ENCODE measurements around the gene HEYL. TPM values are rescaled to one million over a fixed set of nuclear protein-coding genes. Genes with fewer than 3 reads are reported as not detected.

Gene HEYL
- total RNA-seq, 1 experiment from 2014 or later = 0.17 TPM

DNA sequence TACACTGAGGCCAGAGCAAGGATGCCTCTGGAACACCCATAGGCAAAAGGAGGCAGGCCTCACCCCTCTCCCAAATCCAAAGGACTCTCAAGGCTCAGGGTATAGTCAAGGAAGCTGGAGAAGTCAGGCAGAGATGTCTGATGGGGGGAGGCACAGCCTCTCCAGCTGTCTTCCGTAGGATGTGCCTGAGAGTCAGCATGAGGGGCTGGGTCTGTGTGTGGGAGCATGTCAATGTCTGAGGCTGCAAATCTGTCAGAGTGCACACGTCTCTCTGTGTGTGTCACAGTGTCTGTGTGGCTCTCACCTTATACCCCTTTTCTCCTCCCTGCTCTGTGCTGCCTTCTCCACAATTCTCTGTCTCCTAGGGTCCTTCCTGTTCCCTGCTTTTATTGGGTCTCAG lies 47.8 kb upstream of the HEYL start:
- H3K27me3 ChIP-seq (ENCODE audit: insufficient read depth, low read depth) = peaks cover 3% of the 10 kb centered on the region; the same call in 1 of the 2 replicates
- no peak overlapping the region for H3K4me2 ChIP-seq
- no peak overlapping the region for H2AFZ ChIP-seq
- H4K20me1 ChIP-seq (ENCODE audit: insufficient read depth) = no peaks in the 10 kb centered on the region
- DNase-seq = no peak
- no peak for TF ChIP-seq CTCF (conservative IDR thresholded peaks at IDR 0.05)
- TF ChIP-seq EZH2 (IDR thresholded peaks at IDR 0.05; ENCODE audit: low read depth) = no peak
- BruUV-seq (replicated peaks) = no TSS peak
- peaks cover 8% of the 10 kb centered on the region; the same call in 1 of the 2 replicates for H3F3A ChIP-seq (ENCODE audit: insufficient read depth, low read depth)
- intact Hi-C loops (cut with micrococcal nuclease; ENCODE audit: unreplicated experiment) = no loop called here
- H3K36me3 ChIP-seq (ENCODE audit: low read depth) = no peaks in the 10 kb centered on the region
- no peak overlapping the region for H3K4me3 ChIP-seq
- ChIA-PET CTCF (no interaction called here), POLR2A (ENCODE audit: unreplicated experiment) (no interaction called here)
- no peaks in the 10 kb centered on the region for H3K9me3 ChIP-seq (ENCODE audit: insufficient read depth, low read depth)
- no peaks in the 10 kb centered on the region for H3K79me2 ChIP-seq (ENCODE audit: low read depth)
- H3K9me2 ChIP-seq (ENCODE audit: insufficient read depth) = no peaks in the 10 kb centered on the region
- H3K4me1 ChIP-seq (replicated peaks; ENCODE audit: insufficient read depth) = peaks cover 15% of the 10 kb centered on the region
- no peak overlapping the region for H3K27ac ChIP-seq

DNA sequence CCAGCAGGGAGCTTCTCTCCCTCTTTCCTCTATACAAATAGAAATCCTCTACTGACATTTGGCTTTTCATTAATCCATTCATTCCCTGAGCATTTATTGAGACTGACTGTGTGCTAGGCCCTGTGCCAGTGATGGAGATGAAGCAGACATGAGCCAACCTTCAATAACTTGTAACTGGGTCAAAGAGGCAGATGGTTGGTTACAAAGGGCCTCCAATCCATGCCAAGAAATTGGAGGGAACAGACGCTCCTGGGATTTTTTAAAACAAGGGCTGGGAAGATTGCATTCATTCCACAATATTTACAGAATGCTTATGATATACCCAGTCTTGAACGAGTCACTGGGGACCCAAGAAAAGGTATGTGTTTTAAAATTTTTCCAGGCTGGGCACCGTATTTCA lies 45.6 kb upstream of the HEYL start:
- no TSS peak for BruUV-seq (replicated peaks)
- CTCF ChIA-PET = no interaction called here

DNA sequence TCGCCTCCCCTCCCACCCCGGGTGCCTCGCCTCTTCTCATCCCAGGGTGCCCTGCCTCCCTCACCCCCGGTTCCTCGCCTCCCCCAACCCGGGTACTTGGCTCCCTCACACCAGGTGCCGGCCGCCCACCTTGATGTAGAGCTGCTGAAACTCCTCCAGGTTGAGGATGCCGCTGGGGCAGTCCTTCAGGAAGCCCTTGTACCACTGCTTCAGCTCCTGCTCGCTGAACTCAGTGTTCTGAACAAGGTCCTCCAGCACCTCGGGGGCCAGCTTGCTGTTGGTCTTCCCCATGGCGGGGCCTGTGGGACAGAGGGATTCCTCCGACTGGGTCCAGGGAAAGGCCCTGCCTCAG lies 44.8 kb upstream of the HEYL start:
- BruUV-seq (replicated peaks) = no TSS peak
- Histone ChIP-seq H3K9me2 (ENCODE audit: insufficient read depth) (no peaks in the 10 kb centered on the region), H3F3A (ENCODE audit: insufficient read depth, low read depth) (peaks cover 6% of the 10 kb centered on the region; the same call in 1 of the 2 replicates), H3K9me3 (ENCODE audit: insufficient read depth, low read depth) (no peaks in the 10 kb centered on the region), H3K36me3 (ENCODE audit: low read depth) (no peaks in the 10 kb centered on the region), H3K4me2 (no peak overlapping the region), H3K79me2 (ENCODE audit: low read depth) (no peaks in the 10 kb centered on the region), H2AFZ (no peak overlapping the region), H3K27me3 (ENCODE audit: insufficient read depth, low read depth) (no peaks in the 10 kb centered on the region), H3K4me3 (no peak overlapping the region), H4K20me1 (ENCODE audit: insufficient read depth) (no peaks in the 10 kb centered on the region), H3K4me1 (replicated peaks; ENCODE audit: insufficient read depth) (peaks cover 11% of the 10 kb centered on the region), H3K27ac (no peak overlapping the region)
- TF ChIP-seq EZH2 (IDR thresholded peaks at IDR 0.05; ENCODE audit: low read depth) (no peak), CTCF (conservative IDR thresholded peaks at IDR 0.05) (no peak)
- DNase-seq = no peak
- ChIA-PET CTCF (no interaction called here), POLR2A (ENCODE audit: unreplicated experiment) (interaction anchor here (0.6 kb wide), 1 partner anchor 29 kb away, joined by 4 read pairs; no protein-coding TSS in a partner anchor)
- intact Hi-C loops (cut with micrococcal nuclease; ENCODE audit: unreplicated experiment) = no loop called here

More for the DNA sequence above, 45.6 kb upstream of the HEYL start:
- Histone ChIP-seq H3K4me2 (no peak overlapping the region), H3K9me3 (ENCODE audit: insufficient read depth, low read depth) (no peaks in the 10 kb centered on the region), H3K4me3 (no peak overlapping the region), H3K9me2 (ENCODE audit: insufficient read depth) (no peaks in the 10 kb centered on the region), H3K27me3 (ENCODE audit: insufficient read depth, low read depth) (no peaks in the 10 kb centered on the region), H3F3A (ENCODE audit: insufficient read depth, low read depth) (peaks cover 8% of the 10 kb centered on the region; the same call in 1 of the 2 replicates), H3K36me3 (ENCODE audit: low read depth) (no peaks in the 10 kb centered on the region), H3K27ac (no peak overlapping the region), H3K4me1 (replicated peaks; ENCODE audit: insufficient read depth) (peaks cover 11% of the 10 kb centered on the region), H4K20me1 (ENCODE audit: insufficient read depth) (no peaks in the 10 kb centered on the region), H2AFZ (no peak overlapping the region), H3K79me2 (ENCODE audit: low read depth) (no peaks in the 10 kb centered on the region)
- TF ChIP-seq EZH2 (IDR thresholded peaks at IDR 0.05; ENCODE audit: low read depth) = no peak
- no peak for TF ChIP-seq CTCF (conservative IDR thresholded peaks at IDR 0.05)
- no peak for DNase-seq
- POLR2A ChIA-PET (ENCODE audit: unreplicated experiment) = no interaction called here
- intact Hi-C loops (cut with micrococcal nuclease; ENCODE audit: unreplicated experiment) = no loop called here

Data from PC-9 (cell line).